Measurements from ENCODE around the gene CYTL1. TPM values are rescaled to one million over a fixed set of nuclear protein-coding genes. Genes with fewer than 3 reads are reported as not detected.

CYTL1 gene
- total and polyA plus RNA-seq, 9 of the 15 experiments (the other 6 are each of a cell fraction or from before 2014, with no cell fraction given), result not detected

DNA sequence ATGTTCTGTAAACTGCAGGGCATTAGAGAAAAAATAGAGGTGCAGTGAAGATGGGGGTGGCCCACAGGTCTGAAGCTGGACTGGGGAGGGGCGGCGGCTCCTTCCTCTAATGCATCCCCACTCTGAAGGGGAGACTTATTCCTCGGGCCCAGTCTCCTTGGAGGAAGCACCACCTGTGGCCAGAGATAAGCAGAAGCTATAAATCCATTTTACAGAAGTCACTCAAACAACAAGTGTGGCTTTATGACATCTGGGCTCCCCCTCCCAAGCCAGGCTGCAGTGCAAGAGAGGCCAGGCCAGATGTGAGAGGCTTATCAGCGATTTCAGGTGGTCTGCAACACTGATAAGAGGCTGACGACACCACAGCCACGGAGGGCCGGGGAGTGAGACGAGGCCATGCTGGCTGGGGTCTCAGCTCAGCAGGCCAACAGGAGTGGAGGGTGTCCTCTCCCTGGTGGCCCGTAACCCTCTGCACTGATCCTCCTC lies 15.8 kb downstream of the CYTL1 start (continued):
- no peak for TF ChIP-seq PURB (CRISPR knock-in tag; IDR thresholded peaks at IDR 0.05; ENCODE audit: low read depth)
- TF ChIP-seq, protein P1, sequence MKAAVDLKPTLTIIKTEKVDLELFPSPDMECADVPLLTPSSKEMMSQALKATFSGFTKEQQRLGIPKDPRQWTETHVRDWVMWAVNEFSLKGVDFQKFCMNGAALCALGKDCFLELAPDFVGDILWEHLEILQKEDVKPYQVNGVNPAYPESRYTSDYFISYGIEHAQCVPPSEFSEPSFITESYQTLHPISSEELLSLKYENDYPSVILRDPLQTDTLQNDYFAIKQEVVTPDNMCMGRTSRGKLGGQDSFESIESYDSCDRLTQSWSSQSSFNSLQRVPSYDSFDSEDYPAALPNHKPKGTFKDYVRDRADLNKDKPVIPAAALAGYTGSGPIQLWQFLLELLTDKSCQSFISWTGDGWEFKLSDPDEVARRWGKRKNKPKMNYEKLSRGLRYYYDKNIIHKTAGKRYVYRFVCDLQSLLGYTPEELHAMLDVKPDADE (conservative IDR thresholded peaks at IDR 0.05; ENCODE audit: control insufficient read depth, low read depth, low read length), result peak; percentile 62; the same call in 1 of the 2 replicates
- TF ChIP-seq ZFP36 (IDR thresholded peaks at IDR 0.05; ENCODE audit: low read depth, low read length, partially characterized antibody), result no peak
- TF ChIP-seq CREM (IDR thresholded peaks at IDR 0.05; ENCODE audit: low read depth), result peak; percentile 87
- TF ChIP-seq, protein P2, sequence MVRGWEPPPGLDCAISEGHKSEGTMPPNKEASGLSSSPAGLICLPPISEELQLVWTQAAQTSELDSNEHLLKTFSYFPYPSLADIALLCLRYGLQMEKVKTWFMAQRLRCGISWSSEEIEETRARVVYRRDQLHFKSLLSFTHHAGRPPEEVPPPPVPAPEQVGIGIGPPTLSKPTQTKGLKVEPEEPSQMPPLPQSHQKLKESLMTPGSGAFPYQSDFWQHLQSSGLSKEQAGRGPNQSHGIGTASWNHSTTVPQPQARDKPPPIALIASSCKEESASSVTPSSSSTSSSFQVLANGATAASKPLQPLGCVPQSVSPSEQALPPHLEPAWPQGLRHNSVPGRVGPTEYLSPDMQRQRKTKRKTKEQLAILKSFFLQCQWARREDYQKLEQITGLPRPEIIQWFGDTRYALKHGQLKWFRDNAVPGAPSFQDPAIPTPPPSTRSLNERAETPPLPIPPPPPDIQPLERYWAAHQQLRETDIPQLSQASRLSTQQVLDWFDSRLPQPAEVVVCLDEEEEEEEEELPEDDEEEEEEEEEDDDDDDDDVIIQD (CRISPR knock-in tag; IDR thresholded peaks at IDR 0.05), result peak; percentile 44; the same call in 1 of the 2 replicates
- TF ChIP-seq ZKSCAN1 (IDR thresholded peaks at IDR 0.05; ENCODE audit: low read depth, low read length), result 0 out of 2 replicates have a peak, but pooled peaks have one; percentile 56
- TF ChIP-seq ZFX (CRISPR knock-in tag; IDR thresholded peaks at IDR 0.05), result peak; percentile 45; the same call in 1 of the 2 replicates
- TF ChIP-seq TRIM24 (IDR thresholded peaks at IDR 0.05), result peak; percentile 99 to 100
- no peak for TF ChIP-seq YBX1 (IDR thresholded peaks at IDR 0.05)
- TF ChIP-seq, protein P3, sequence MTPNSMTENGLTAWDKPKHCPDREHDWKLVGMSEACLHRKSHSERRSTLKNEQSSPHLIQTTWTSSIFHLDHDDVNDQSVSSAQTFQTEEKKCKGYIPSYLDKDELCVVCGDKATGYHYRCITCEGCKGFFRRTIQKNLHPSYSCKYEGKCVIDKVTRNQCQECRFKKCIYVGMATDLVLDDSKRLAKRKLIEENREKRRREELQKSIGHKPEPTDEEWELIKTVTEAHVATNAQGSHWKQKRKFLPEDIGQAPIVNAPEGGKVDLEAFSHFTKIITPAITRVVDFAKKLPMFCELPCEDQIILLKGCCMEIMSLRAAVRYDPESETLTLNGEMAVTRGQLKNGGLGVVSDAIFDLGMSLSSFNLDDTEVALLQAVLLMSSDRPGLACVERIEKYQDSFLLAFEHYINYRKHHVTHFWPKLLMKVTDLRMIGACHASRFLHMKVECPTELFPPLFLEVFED (CRISPR knock-in tag; conservative IDR thresholded peaks at IDR 0.05), result no peak
- peak; percentile 22; the same call in 1 of the 2 replicates for TF ChIP-seq RAD51 (IDR thresholded peaks at IDR 0.05; ENCODE audit: borderline replicate concordance, low read depth)
- TF ChIP-seq, protein P4, sequence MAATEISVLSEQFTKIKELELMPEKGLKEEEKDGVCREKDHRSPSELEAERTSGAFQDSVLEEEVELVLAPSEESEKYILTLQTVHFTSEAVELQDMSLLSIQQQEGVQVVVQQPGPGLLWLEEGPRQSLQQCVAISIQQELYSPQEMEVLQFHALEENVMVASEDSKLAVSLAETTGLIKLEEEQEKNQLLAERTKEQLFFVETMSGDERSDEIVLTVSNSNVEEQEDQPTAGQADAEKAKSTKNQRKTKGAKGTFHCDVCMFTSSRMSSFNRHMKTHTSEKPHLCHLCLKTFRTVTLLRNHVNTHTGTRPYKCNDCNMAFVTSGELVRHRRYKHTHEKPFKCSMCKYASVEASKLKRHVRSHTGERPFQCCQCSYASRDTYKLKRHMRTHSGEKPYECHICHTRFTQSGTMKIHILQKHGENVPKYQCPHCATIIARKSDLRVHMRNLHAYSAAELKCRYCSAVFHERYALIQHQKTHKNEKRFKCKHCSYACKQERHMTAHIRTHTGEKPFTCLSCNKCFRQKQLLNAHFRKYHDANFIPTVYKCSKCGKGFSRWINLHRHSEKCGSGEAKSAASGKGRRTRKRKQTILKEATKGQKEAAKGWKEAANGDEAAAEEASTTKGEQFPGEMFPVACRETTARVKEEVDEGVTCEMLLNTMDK (IDR thresholded peaks at IDR 0.05; ENCODE audit: borderline replicate concordance, insufficient read depth, low read depth, low read length, poor library complexity, severe bottlenecking), result no peak
- TF ChIP-seq NCOA2 (IDR thresholded peaks at IDR 0.05; ENCODE audit: partially characterized antibody in 2 of 2), result peak in 1 of 2 experiments; percentile 83
- TF ChIP-seq C11orf30 (IDR thresholded peaks at IDR 0.05; ENCODE audit: low read depth), result no peak
- TF ChIP-seq BHLHE40 (IDR thresholded peaks at IDR 0.05; ENCODE audit: low read length), result peak; percentile 37; the same call in 1 of the 2 replicates
- TF ChIP-seq ZNF239 (CRISPR knock-in tag; IDR thresholded peaks at IDR 0.05), result peak; percentile 47; the same call in 1 of the 2 replicates
- TF ChIP-seq RBFOX2 (IDR thresholded peaks at IDR 0.05; ENCODE audit: low read depth, low read length), result 0 out of 2 replicates have a peak, but pooled peaks have one; percentile 30
- TF ChIP-seq ZKSCAN8 (CRISPR knock-in tag; IDR thresholded peaks at IDR 0.05), result peak; percentile 83
- TF ChIP-seq ZNF384 (IDR thresholded peaks at IDR 0.05; ENCODE audit: low read depth, low read length), result no peak
- peak; percentile 99 for TF ChIP-seq HMGN3 (IDR thresholded peaks at IDR 0.05; ENCODE audit: borderline replicate concordance, extremely low read depth, insufficient read length, low read depth, low read length)
